Keratinocyte (primary cell): ENCODE results near the gene ZBED4.

Experiments used
- CTCF ChIP-seq, 3 experiments: IDR thresholded peaks in 1 of 3; conservative IDR thresholded peaks in 1 of 3; optimal IDR thresholded peaks in 1 of 3; 2 replicates in 2 of 3; 3 replicates in 1 of 3; pipeline versions ENCODE3 to v1.5.1; 2011; ENCODE audit warnings: low read length in 3 of 3, mild to moderate bottlenecking in 3 of 3, moderate library complexity in 2 of 3, control low read depth in 1 of 3, inconsistent platforms in 1 of 3; ENCODE audit not compliant: insufficient read depth in 2 of 3; ENCODE audit errors: extremely low read depth in 1 of 3
- EZH2 ChIP-seq: IDR thresholded peaks from one replicate; pipeline ENCODE4 v1.6.1; 2012; ENCODE audit warnings: inconsistent platforms, mild to moderate bottlenecking, low read length, moderate library complexity

- no peak for TF ChIP-seq CTCF (optimal IDR thresholded peaks at IDR 0.05 in 1 of 3, IDR thresholded peaks at IDR 0.05 in 1 of 3, conservative IDR thresholded peaks at IDR 0.05 in 1 of 3; ENCODE audit: extremely low read depth in 1 of 3, insufficient read depth in 2 of 3, low read length in 3 of 3)
- no peak for TF ChIP-seq EZH2
Observed at GRCh38 chr22:49885881-49886280, 32.2 kb downstream of the ZBED4 start.
